Immature natural killer cell (primary cell): ENCODE results near the gene PAQR6. TPM values are rescaled to one million over a fixed set of nuclear protein-coding genes. Genes with fewer than 3 reads are reported as not detected.

Source experiments
- DNase-seq, 3 donors: peaks; one replicate each; pipeline ENCODE4 v3.0.0; 2022; ENCODE audit warnings: mixed read lengths in 1 of 3
- H3K27ac Mint-ChIP-seq, 6 donors: one replicate each; pipeline ENCODE4 v1.8.0; 2020; ENCODE audit warnings: mixed read lengths in 6 of 6, mild to moderate bottlenecking in 5 of 6, inconsistent platforms in 4 of 6, moderate library complexity in 3 of 6
- H3K27me3 Mint-ChIP-seq, 3 donors: one replicate each; pipeline ENCODE4 v1.8.0; 2020 to 2021; ENCODE audit warnings: low read depth in 3 of 3, mild to moderate bottlenecking in 3 of 3, mixed read lengths in 3 of 3, moderate library complexity in 3 of 3, inconsistent platforms in 1 of 3
- H3K36me3 Mint-ChIP-seq, 3 donors: one replicate each; pipeline ENCODE4 v1.8.0; 2020; ENCODE audit warnings: mixed read lengths in 3 of 3, inconsistent platforms in 2 of 3, mild to moderate bottlenecking in 2 of 3
- H3K4me1 Mint-ChIP-seq, 2 donors: one replicate each; pipeline ENCODE4 v1.8.0; 2020; ENCODE audit warnings: inconsistent platforms in 2 of 2, mild to moderate bottlenecking in 2 of 2, mixed read lengths in 2 of 2, moderate library complexity in 1 of 2
- H3K4me3 Mint-ChIP-seq, 5 donors: one replicate each; pipeline ENCODE4 v1.8.0; 2020; ENCODE audit warnings: mild to moderate bottlenecking in 5 of 5, mixed read lengths in 5 of 5, inconsistent platforms in 3 of 5, moderate library complexity in 3 of 5
- H3K9me3 Mint-ChIP-seq, 6 donors: one replicate each; pipeline ENCODE4 v1.8.0; 2020; ENCODE audit warnings: mild to moderate bottlenecking in 6 of 6, mixed read lengths in 6 of 6, inconsistent platforms in 4 of 6, moderate library complexity in 3 of 6
- polyA plus RNA-seq, 3 donors: library from polyadenylated mRNA; unstranded; fragments of 300-500 nt; fragmentation: Illumina TruSeq; gene quantifications; one replicate each; pipeline ENCODE4 v1.2.3, GENCODE V29; 2021

The PAQR6 gene, protein sequence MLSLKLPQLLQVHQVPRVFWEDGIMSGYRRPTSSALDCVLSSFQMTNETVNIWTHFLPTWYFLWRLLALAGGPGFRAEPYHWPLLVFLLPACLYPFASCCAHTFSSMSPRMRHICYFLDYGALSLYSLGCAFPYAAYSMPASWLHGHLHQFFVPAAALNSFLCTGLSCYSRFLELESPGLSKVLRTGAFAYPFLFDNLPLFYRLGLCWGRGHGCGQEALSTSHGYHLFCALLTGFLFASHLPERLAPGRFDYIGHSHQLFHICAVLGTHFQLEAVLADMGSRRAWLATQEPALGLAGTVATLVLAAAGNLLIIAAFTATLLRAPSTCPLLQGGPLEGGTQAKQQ
- 1 to 10 TPM; 1.3 to 2.5 (median 2.1) TPM for polyA plus RNA-seq

DNA sequence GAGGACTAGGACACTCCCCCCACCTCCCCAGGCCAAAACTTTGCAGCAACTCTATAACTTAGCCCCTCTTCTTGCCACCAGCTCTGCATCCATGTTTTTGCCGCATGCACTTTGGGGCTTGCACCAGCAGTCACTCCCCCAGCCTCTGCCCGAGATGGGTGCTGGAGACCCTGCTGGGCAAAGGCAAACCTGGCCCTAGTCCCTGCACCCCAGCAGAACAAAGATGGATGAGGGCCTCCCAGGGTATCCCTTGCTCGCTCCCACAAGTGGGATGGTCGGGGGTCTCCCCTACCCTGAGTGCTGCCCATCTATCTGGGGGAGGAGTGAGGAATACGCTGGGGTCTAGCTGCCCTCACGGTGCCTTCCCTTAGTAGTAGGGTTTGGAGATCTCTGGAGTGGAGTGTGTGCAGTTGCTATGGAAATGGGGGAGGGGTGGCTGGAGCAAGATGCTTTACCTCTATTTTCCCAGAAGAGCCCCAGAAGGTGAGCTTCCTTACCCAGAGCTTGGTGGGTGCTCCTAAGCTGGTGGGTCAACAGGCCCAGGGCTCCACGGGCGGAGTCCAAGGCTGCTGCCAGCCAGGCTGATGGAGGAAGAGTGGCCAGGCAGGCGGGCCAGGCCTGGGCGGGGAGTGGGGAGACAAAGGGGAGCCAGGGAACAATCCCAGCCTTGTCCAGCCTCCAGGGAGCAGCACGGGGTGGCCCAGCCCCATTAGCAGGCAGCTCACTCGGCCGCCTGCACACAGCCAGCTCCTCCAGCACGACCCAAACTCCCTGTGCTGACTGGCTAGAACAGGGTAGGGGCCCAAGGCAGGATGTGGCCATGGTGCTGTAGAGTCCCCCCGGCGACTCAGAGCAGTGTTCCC, at the start of gene PAQR6:
PAQR6 (minus strand) TSS at position 597 of the 863 bp plus-strand sequence. CDS start 1,325 bp downstream, outside the sequence.
- Mint-ChIP-seq H3K4me1 (peaks cover 16% of the 10 kb centered on the region in 2 donors), H3K27me3 (peaks cover 2 to 4% (median 3%) of the 10 kb centered on the region in 3 donors), H3K36me3 (peaks cover 3 to 12% (median 6%) of the 10 kb centered on the region in 3 donors), H3K9me3 (no peaks in the 10 kb centered on the region), H3K4me3 (peak within 1 kb of the TSS in 3 of 5 donors; percentile 5 to 40 (median 10)), H3K27ac (peak within 1 kb of the TSS in 4 of 6 donors; percentile 23 to 78 (median 60))
- DNase-seq: no peak

DNA sequence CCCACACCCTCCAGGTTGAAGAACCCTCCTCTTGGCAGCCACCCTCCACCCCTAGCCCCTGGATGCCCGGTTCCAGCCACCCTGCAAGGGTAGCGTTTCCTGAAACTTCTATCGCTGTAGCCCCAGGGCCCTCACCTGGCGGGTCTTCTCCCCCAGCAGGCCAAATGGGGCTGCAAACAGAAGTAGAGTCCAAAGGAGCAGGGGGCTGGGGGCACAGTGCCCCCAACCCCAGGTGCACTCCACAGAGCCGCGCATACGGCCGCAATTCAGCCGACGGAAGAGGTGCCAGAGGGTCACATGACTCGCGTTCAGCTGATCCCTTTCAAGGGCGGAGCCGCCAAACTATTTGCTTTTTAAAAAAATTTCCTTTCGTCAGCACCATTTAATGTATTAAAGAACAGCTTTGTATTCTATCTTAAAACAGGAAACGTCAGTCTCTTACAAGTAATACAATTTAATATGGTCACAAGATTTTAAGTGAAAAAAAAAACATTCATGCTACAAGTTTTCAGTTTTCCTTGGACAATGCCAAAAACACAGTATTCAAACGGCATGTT, 47.6 kb upstream of the PAQR6 start, which contains the start of gene GLMP:
GLMP (minus strand) TSS at position 289 of the 557 bp plus-strand sequence; CDS start at position 255, 34 bp downstream.
- Mint-ChIP-seq H3K27ac (peak within 1 kb of the TSS; percentile 55 to 90 (median 72)), H3K36me3 (no peaks in the 10 kb centered on the region), H3K4me3 (peak within 1 kb of the TSS; percentile 88 to 91 (median 90)), H3K4me1 (peaks cover 27 to 28% of the 10 kb centered on the region in 2 donors), H3K27me3 (peaks cover 0 to 2% (median 0%) of the 10 kb centered on the region in 3 donors), H3K9me3 (no peaks in the 10 kb centered on the region)
- DNase-seq: peak; percentile 45 to 56 (median 48)

DNA sequence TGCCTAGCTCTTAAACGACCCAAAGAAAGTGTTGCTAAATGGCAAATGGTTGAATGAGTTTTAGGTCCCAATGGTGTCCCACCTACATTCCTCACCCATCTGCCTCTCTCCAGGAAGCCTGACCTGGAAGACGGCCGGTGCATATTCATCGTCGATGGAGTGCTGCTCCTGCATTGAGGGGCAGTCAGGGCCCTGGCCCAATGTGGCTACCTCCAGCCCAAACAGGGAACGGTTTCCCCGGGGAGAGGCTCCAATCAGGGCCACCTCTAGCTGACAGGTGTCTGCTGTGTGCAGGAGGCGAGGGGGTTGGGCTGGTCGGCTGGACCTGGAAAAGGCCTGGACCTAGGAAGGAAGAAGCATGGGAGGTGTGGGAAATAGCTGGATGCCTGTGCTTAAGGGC, 46.0 kb upstream of the PAQR6 start:
- Mint-ChIP-seq H3K27me3 (peaks cover 0 to 2% (median 0%) of the 10 kb centered on the region in 3 donors), H3K36me3 (peaks cover 0 to 2% (median 0%) of the 10 kb centered on the region in 3 donors), H3K4me3 (peak overlapping the region in 2 of 5 donors; percentile 25 to 58), H3K9me3 (no peaks in the 10 kb centered on the region), H3K4me1 (peaks cover 27 to 28% of the 10 kb centered on the region in 2 donors), H3K27ac (peak overlapping the region in 1 of 6 donors; percentile 40)
- no peak for DNase-seq

DNA sequence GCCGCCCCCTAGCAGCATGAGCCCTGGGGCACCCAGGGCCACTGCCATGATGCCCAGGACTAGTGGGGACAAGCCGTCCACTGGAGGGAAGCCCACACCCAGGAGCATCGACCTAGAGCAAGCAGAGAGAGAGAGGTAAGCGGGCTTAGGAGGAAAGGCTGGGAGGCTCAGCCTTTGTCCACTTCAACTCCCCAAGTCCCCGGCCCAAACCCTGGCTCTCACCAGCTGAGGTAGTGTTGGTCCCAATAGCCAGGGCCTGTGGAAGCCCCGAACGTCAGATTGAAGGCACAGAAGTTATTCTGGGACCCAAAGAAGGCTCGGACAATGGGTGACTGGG, 45.2 kb upstream of the PAQR6 start:
- Mint-ChIP-seq H3K4me3 (peak overlapping the region in 2 of 5 donors; percentile 12 to 20), H3K4me1 (peaks cover 27 to 28% of the 10 kb centered on the region in 2 donors), H3K36me3 (peaks cover 0 to 6% (median 0%) of the 10 kb centered on the region in 3 donors), H3K27ac (peak overlapping the region in 2 of 6 donors; percentile 41 to 45), H3K27me3 (peaks cover 0 to 2% (median 0%) of the 10 kb centered on the region in 3 donors), H3K9me3 (no peaks in the 10 kb centered on the region)
- DNase-seq: no peak

DNA sequence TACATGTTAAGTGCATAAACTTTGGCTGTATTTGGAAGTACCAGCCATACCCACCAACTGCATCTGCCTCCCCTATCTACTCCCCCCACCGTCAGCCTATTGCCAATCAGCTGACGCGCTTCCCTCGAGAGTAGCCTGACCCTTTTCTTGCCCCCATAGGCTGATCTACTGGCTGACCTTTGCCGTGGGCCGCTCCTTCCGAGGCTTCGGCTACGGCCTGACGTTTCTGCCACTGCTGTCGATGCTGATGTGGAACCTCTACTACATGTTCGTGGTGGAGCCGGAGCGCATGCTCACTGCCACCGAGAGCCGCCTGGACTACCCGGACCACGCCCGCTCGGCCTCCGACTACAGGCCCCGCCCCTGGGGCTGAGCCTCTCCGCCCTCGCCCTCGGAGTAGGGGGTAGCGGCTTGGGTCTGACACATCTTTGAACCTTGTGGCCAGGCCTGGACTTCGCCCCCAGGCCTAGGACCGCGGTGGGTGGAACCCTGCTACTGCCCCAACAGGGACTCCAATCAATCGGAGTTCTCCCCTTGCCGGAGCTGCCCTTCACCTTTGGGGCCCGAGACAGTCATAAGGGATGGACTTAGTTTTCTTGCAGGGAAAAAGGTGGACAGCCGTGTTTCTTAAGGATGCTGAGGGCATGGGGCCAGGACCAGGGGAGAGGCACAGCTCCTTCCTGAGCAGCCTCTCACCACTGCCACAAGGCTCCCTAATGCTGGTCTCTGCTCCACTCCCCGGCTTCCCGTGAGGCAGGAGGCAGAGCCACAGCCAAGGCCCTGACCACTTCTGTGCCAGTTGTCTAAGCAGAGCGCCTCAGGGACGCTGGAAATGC, 43.6 kb upstream of the PAQR6 start:
- Mint-ChIP-seq H3K27ac (peak overlapping the region; percentile 30 to 87 (median 77)), H3K36me3 (peaks cover 0 to 6% (median 0%) of the 10 kb centered on the region in 3 donors), H3K9me3 (no peaks in the 10 kb centered on the region), H3K4me3 (peak overlapping the region; percentile 75 to 91 (median 80)), H3K27me3 (peaks cover 0 to 2% (median 0%) of the 10 kb centered on the region in 3 donors), H3K4me1 (peaks cover 27 to 28% of the 10 kb centered on the region in 2 donors)
- peak; percentile 39 to 50 (median 44) for DNase-seq

DNA sequence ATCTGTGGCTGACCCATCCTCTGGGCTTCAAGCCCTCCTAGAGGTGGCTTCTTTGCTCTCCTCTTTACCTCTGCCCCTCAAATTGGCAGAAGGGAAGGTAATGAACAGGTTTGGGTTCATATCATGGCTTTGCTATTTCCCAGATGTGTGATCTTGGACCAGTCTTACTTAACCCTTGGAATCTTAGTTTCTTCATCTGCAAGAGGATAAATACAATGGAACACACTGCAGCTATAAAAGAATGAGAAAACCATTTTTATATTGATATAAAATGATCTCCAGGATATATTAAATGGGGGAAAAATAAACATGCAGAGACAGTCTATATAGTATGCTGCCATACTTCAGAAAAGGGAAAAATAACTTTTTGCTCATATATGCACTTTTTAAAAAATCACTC, 42.0 kb upstream of the PAQR6 start:
- H3K36me3 Mint-ChIP-seq: peaks cover 0 to 6% (median 0%) of the 10 kb centered on the region in 3 donors
- H3K4me1 Mint-ChIP-seq: peaks cover 15 to 17% of the 10 kb centered on the region in 2 donors
- no peak for DNase-seq
- peaks cover 0 to 2% (median 0%) of the 10 kb centered on the region in 3 donors for H3K27me3 Mint-ChIP-seq
- H3K27ac Mint-ChIP-seq: no peak overlapping the region
- H3K4me3 Mint-ChIP-seq: no peak overlapping the region
- no peaks in the 10 kb centered on the region for H3K9me3 Mint-ChIP-seq

DNA sequence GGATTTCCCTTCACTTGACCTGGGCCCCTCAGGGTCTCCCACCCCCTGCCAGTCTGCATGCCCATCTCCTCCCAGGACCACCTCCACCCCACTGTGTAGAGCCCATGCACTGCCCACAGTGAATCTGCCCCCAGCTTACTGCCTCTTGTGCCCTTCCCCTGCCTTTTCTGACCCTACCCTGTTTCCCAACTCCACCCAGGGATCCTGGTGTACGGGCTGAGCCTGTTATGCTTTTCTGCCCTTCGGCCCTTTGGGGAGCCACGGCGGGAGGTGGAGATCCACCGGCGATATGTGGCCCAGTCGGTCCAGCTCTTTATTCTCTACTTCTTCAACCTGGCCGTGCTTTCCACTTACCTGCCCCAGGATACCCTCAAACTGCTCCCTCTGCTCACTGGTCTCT, 38.2 kb upstream of the PAQR6 start:
- peaks cover 0 to 6% (median 0%) of the 10 kb centered on the region in 3 donors for H3K36me3 Mint-ChIP-seq
- peaks cover 27 to 37% of the 10 kb centered on the region in 2 donors for H3K4me1 Mint-ChIP-seq
- no peaks in the 10 kb centered on the region for H3K9me3 Mint-ChIP-seq
- no peak overlapping the region for H3K27ac Mint-ChIP-seq
- DNase-seq: no peak
- H3K27me3 Mint-ChIP-seq: peaks cover 4 to 10% (median 6%) of the 10 kb centered on the region in 3 donors
- no peak overlapping the region for H3K4me3 Mint-ChIP-seq

DNA sequence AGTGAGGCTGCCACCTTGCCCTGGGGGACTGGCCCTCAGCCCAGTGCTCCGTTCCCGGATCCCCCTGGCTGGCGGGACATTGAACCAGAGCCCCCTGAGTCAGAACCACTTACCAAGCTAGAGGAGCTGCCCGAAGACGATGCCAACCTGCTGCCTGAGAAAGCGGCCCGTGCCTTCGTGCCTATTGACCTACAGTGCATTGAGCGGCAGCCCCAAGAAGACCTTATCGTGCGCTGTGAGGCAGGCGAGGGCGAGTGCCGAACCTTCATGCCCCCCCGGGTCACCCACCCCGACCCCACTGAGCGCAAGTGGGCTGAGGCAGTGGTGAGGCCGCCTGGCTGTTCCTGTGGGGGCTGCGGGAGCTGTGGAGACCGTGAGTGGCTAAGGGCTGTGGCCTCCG, 37.6 kb upstream of the PAQR6 start:
- DNase-seq: no peak
- no peak overlapping the region for H3K4me3 Mint-ChIP-seq
- peaks cover 29 to 41% of the 10 kb centered on the region in 2 donors for H3K4me1 Mint-ChIP-seq
- H3K36me3 Mint-ChIP-seq: peaks cover 0 to 6% (median 0%) of the 10 kb centered on the region in 3 donors
- H3K9me3 Mint-ChIP-seq: no peaks in the 10 kb centered on the region
- H3K27me3 Mint-ChIP-seq: peaks cover 4 to 10% (median 6%) of the 10 kb centered on the region in 3 donors
- no peak overlapping the region for H3K27ac Mint-ChIP-seq

DNA sequence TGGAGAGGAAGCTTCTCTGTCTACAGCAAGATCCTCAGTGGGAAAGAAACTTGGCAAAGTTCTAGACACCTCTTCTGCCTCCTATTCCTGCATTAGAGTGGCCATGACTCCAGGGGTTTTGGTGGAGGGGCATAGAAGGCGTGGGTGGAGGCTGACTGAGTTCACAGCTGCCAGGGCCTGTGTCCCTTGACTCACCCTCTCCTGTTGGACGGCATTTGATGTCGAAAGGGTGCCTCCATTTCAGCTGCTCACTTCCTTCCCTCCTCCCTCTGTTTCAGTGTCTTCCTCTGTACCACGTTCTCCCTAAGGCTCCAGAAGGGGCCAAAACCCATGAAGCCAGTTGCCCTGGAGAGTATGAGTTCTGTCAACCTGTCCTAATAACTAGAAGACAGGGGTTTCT, 36.9 kb upstream of the PAQR6 start:
- Mint-ChIP-seq H3K9me3 (no peaks in the 10 kb centered on the region), H3K27ac (peak overlapping the region in 1 of 6 donors; percentile 42), H3K36me3 (peaks cover 0 to 6% (median 0%) of the 10 kb centered on the region in 3 donors), H3K27me3 (peaks cover 4 to 10% (median 6%) of the 10 kb centered on the region in 3 donors), H3K4me1 (peaks cover 29 to 47% of the 10 kb centered on the region in 2 donors), H3K4me3 (peak overlapping the region in 3 of 5 donors; percentile 35 to 55 (median 44))
- no peak for DNase-seq

DNA sequence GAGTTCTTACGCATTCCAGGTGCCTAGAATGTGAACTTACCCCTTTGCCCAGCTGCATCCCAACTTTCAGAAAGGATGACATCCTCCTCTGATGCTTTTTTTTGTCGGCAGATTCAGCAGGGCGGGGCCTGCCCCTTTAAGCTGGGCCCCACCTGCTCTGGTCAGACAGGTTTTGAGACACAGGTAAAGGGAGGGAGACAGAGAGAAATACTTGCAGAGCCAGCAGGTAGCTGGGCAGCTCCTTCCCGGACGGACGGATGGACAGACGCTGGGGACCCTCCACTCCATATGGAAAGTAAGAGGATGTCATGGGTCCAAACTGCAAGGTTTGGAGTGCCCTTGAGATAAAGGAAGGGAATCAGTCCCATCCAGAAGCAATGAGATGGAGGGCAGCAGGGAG, 36.3 kb upstream of the PAQR6 start, which contains the start of gene TMEM79:
TMEM79 (plus strand) TSS at position 214 of the 400 bp plus-strand sequence. CDS start 902 bp downstream, outside the sequence.
- H3K27ac Mint-ChIP-seq: peak within 1 kb of the TSS; percentile 89 to 98 (median 93)
- peak within 1 kb of the TSS; percentile 95 to 99 (median 95) for H3K4me3 Mint-ChIP-seq
- H3K9me3 Mint-ChIP-seq: no peaks in the 10 kb centered on the region
- peaks cover 29 to 48% of the 10 kb centered on the region in 2 donors for H3K4me1 Mint-ChIP-seq
- DNase-seq: no peak
- peaks cover 4 to 10% (median 6%) of the 10 kb centered on the region in 3 donors for H3K27me3 Mint-ChIP-seq
- H3K36me3 Mint-ChIP-seq: peaks cover 0 to 6% (median 0%) of the 10 kb centered on the region in 3 donors

DNA sequence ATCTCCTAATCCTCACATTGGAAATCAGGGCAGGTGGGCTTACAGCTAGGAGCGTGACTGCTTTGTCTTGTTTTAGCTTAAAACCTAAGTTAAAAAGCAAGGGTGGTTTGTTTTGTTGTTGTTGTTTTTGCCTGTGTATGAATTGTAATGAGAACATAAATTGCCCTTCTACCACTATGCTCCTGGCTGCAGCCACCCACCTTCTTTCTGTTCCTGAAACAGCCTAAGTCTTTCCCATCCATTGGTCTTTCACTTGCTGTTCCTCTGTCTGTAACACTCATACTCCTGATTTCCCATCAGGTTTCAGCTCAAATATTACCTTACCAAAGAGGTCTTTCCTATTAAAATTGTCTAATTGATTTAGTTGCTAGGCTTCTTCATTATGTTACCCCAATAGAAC, 35.7 kb upstream of the PAQR6 start:
- Mint-ChIP-seq H3K4me1 (peaks cover 29 to 48% of the 10 kb centered on the region in 2 donors), H3K4me3 (peak overlapping the region; percentile 95 to 99 (median 95)), H3K36me3 (peaks cover 0 to 2% (median under 1%) of the 10 kb centered on the region in 3 donors), H3K27ac (peak overlapping the region; percentile 89 to 98 (median 93)), H3K9me3 (no peaks in the 10 kb centered on the region), H3K27me3 (peaks cover 4 to 10% (median 6%) of the 10 kb centered on the region in 3 donors)
- DNase-seq: no peak

DNA sequence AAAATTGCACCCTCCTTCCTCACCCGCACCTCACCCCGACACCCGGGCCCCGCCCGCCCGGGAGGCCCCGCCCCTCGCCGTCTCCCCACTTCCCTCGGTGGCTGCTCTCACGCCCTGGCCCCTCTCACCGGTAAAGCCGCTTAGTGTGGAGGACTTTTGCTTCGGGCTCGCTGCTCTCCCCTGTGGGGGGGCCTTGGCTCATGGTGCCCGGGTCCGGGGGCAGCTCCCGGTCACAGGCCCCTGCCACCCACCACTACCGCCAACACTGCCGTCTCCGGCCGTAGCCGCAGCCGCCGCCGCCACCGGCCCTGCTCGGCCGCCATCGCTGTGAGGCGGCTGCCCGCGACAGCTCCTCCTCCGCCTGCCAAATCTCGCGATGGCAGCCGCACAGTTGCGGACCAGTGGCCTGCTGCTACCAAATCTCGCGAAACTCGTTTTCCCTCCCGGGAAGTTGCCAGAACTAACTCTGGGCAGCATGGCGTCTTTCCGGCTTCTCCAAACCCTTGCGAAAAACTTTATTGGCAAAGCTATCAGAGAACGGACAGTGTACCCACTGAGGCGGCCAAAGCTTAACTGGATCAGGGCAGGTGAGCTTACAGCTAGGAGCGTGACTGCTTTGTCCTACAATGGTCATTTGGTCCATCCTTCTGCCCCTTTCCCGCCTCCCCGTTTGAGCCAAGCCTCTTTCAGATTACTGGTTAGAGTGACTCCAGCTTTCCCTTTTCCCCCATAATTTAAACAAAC, 34.8 kb upstream of the PAQR6 start, which contains the start of gene SMG5:
SMG5 (minus strand) TSS at position 347 of the 744 bp plus-strand sequence; CDS start at position 202, 145 bp downstream.
- H3K27ac Mint-ChIP-seq: peak within 1 kb of the TSS; percentile 89 to 98 (median 93)
- peaks cover 7 to 11% (median 7%) of the 10 kb centered on the region in 3 donors for H3K36me3 Mint-ChIP-seq
- DNase-seq: peak; percentile 96 to 97 (median 97)
- peaks cover 29 to 48% of the 10 kb centered on the region in 2 donors for H3K4me1 Mint-ChIP-seq
- H3K9me3 Mint-ChIP-seq: no peaks in the 10 kb centered on the region
- peak within 1 kb of the TSS; percentile 95 to 99 (median 95) for H3K4me3 Mint-ChIP-seq
- peaks cover 4 to 10% (median 6%) of the 10 kb centered on the region in 3 donors for H3K27me3 Mint-ChIP-seq
